Endothelial cell (in vitro differentiated cells): ENCODE data around the gene GRM8. TPM values are rescaled to one million over a fixed set of nuclear protein-coding genes. Genes with fewer than 3 reads are reported as not detected.

Experiments used
- DNase-seq: peaks from one replicate; pipeline ENCODE4 v3.0.0; 2021; ENCODE audit warnings: low spot score
- H3K27ac Mint-ChIP-seq: one replicate; pipeline ENCODE4 v1.8.0; 2021; ENCODE audit warnings: mixed read lengths, inconsistent platforms; ENCODE audit not compliant: unreplicated experiment
- H3K27me3 Mint-ChIP-seq: one replicate; pipeline ENCODE4 v1.8.0; 2021; ENCODE audit warnings: mild to moderate bottlenecking, moderate library complexity, mixed read lengths, inconsistent platforms; ENCODE audit not compliant: unreplicated experiment
- H3K36me3 Mint-ChIP-seq: one replicate; pipeline ENCODE4 v1.8.0; 2021; ENCODE audit warnings: mild to moderate bottlenecking, low read depth, mixed read lengths, inconsistent platforms; ENCODE audit not compliant: unreplicated experiment
- H3K4me1 Mint-ChIP-seq: one replicate; pipeline ENCODE4 v1.8.0; 2021; ENCODE audit warnings: mild to moderate bottlenecking, mixed read lengths, inconsistent platforms; ENCODE audit not compliant: unreplicated experiment
- H3K4me3 Mint-ChIP-seq: one replicate; pipeline ENCODE4 v1.8.0; 2021; ENCODE audit warnings: mild to moderate bottlenecking, mixed read lengths, inconsistent platforms; ENCODE audit not compliant: unreplicated experiment
- H3K9me3 Mint-ChIP-seq: one replicate; pipeline ENCODE4 v1.8.0; 2021; ENCODE audit warnings: mixed read lengths, inconsistent platforms; ENCODE audit not compliant: unreplicated experiment
- total RNA-seq: library from RNA; stranded (reverse); fragmentation: NEBNext Ultra II Directional; extraction: Animal tissue kit (Norgen Biotek cat#: 25700); gene quantifications from one replicate; pipeline ENCODE4 v1.2.1, GENCODE V29; 2021; ENCODE audit not compliant: unreplicated experiment
- TF ChIP-seq, protein P1 (sequence below): fragments of 200-600 bp; sonication (generic); IDR thresholded peaks from one replicate; pipeline ENCODE4 v1.5.0; 2021; ENCODE audit warnings: antibody characterized with exemption; ENCODE audit not compliant: unreplicated experiment

GRM8 gene
- total RNA-seq, 1 donor from 2014 or later = 1.5 TPM

DNA sequence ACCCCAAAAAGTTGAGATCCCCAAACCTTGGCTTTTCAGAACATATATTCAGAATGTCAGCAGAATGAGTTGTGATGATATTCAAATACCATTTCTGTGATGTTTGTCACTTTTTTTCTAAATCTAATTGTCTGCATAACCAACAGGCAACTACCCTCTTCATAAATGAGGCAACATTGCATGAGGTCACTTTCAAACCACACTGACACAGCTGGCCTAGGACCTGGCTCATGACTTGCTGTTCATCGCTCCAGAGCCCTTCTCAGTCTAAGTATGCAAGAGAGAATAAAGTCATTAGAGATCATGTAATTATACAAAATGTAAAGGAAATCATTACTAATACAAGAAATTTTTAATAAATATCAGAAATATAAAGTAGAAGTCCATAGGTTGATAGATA, 681.9 kb downstream of the GRM8 start:
- Mint-ChIP-seq H3K27ac (no peak overlapping the region), H3K9me3 (no peaks in the 10 kb centered on the region), H3K4me3 (no peak overlapping the region), H3K27me3 (no peaks in the 10 kb centered on the region), H3K36me3 (no peaks in the 10 kb centered on the region), H3K4me1 (no peaks in the 10 kb centered on the region)
- TF ChIP-seq, protein P1, sequence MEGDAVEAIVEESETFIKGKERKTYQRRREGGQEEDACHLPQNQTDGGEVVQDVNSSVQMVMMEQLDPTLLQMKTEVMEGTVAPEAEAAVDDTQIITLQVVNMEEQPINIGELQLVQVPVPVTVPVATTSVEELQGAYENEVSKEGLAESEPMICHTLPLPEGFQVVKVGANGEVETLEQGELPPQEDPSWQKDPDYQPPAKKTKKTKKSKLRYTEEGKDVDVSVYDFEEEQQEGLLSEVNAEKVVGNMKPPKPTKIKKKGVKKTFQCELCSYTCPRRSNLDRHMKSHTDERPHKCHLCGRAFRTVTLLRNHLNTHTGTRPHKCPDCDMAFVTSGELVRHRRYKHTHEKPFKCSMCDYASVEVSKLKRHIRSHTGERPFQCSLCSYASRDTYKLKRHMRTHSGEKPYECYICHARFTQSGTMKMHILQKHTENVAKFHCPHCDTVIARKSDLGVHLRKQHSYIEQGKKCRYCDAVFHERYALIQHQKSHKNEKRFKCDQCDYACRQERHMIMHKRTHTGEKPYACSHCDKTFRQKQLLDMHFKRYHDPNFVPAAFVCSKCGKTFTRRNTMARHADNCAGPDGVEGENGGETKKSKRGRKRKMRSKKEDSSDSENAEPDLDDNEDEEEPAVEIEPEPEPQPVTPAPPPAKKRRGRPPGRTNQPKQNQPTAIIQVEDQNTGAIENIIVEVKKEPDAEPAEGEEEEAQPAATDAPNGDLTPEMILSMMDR = no peak
- no peak for DNase-seq

DNA sequence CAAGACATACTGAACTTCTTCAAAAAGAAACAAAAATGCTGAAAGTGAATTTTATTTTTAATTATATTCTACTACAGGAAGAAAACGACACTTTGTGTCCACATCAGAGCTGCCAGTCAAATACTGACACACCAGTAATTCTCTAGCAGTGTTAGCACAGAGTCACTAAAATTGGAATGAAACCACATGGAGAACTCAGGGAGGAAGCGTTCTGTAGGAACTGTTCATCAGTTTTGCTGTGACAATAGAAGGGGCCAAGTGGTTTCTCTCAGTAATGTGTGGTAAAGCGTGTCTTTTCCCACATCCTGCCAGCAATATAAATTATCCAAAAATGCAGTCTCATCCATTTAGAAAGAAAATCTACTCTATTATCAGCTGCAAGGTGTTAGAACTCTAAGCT, 683.3 kb downstream of the GRM8 start:
- Mint-ChIP-seq H3K4me3 (no peak overlapping the region), H3K4me1 (no peaks in the 10 kb centered on the region), H3K36me3 (no peaks in the 10 kb centered on the region), H3K27me3 (no peaks in the 10 kb centered on the region), H3K9me3 (no peaks in the 10 kb centered on the region), H3K27ac (no peak overlapping the region)
- TF ChIP-seq, protein P1 = no peak
- DNase-seq = no peak

DNA sequence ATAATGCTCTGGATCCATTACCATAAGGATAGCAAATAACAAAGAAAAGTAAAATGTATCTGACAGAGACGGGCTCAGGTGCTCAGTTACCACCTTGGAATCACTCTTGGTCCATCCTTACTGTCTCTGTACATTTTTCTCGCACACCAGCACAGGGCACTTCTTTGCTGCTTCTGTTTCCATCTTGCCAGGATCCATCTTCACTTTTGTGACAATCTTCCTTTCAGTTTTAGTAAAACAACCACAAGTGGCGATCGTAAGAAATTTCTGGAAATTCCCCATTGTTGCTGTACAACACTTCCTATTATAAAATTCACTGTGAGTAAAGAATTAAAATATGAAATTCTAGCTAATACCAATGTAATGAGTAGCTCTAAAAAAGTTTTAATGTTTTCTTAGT, 695.5 kb downstream of the GRM8 start:
- TF ChIP-seq, protein P1 = no peak
- H3K4me3 Mint-ChIP-seq = no peak overlapping the region
- H3K27me3 Mint-ChIP-seq = no peaks in the 10 kb centered on the region
- H3K27ac Mint-ChIP-seq = no peak overlapping the region
- no peaks in the 10 kb centered on the region for H3K9me3 Mint-ChIP-seq
- DNase-seq = no peak
- no peaks in the 10 kb centered on the region for H3K36me3 Mint-ChIP-seq
- H3K4me1 Mint-ChIP-seq = no peaks in the 10 kb centered on the region

DNA sequence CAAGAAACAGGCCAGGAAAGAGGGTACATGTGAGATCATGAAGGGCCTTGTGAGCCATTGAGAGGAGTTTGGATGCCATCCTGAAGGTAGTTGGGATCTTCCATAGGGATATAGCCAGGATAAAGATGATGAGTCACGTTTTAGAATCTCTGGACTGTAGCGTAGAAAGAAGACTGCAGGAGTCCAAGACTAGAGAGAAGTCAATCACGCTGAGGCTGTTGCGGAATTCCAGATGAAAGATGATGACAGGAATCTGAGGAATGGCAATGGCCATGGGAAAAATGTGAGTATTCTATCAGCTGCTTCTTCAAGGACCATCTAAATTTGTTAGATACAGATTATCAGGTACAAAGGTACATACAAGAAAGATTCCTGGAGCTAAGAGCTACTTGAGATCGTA, 711.3 kb downstream of the GRM8 start:
- TF ChIP-seq, protein P1 = no peak
- no peak overlapping the region for H3K4me3 Mint-ChIP-seq
- no peaks in the 10 kb centered on the region for H3K9me3 Mint-ChIP-seq
- no peaks in the 10 kb centered on the region for H3K4me1 Mint-ChIP-seq
- H3K27me3 Mint-ChIP-seq = no peaks in the 10 kb centered on the region
- DNase-seq = no peak
- H3K36me3 Mint-ChIP-seq = no peaks in the 10 kb centered on the region
- no peak overlapping the region for H3K27ac Mint-ChIP-seq

DNA sequence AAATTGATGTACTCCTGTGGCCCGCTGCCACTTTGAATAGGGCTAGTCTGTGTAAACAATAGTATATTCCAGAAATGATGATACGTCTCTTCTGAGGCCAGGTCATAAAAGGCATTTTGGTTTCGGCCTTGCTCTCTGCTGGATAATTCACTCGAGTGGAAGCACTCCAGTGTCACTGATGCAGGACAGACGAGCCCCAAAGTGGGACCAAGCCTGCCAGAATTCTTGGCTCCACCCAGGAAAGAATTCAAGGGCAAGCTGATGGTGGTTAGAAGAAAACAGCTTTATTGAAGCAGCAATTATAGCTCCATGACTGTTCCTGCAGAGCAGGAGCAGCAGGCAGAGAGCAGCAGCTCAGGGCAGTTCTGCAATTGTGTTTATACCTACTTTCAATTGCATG, 717.6 kb downstream of the GRM8 start:
- no peak overlapping the region for H3K4me3 Mint-ChIP-seq
- H3K9me3 Mint-ChIP-seq = no peaks in the 10 kb centered on the region
- H3K27me3 Mint-ChIP-seq = peaks cover 3% of the 10 kb centered on the region
- H3K27ac Mint-ChIP-seq = no peak overlapping the region
- DNase-seq = no peak
- H3K36me3 Mint-ChIP-seq = no peaks in the 10 kb centered on the region
- TF ChIP-seq, protein P1 = no peak
- H3K4me1 Mint-ChIP-seq = no peaks in the 10 kb centered on the region
